NCI-H128 (cell line): ENCODE data around the gene TADA1.
A peak's percentile ranks its signal among the peaks of the same experiment; 100 is the strongest.

Experiments
- DNase-seq: peaks from one replicate; lab custom pipeline; 2025; ENCODE audit not compliant: unreplicated experiment; lab: John Stamatoyannopoulos, UW

The TADA1 gene, protein sequence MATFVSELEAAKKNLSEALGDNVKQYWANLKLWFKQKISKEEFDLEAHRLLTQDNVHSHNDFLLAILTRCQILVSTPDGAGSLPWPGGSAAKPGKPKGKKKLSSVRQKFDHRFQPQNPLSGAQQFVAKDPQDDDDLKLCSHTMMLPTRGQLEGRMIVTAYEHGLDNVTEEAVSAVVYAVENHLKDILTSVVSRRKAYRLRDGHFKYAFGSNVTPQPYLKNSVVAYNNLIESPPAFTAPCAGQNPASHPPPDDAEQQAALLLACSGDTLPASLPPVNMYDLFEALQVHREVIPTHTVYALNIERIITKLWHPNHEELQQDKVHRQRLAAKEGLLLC

DNA sequence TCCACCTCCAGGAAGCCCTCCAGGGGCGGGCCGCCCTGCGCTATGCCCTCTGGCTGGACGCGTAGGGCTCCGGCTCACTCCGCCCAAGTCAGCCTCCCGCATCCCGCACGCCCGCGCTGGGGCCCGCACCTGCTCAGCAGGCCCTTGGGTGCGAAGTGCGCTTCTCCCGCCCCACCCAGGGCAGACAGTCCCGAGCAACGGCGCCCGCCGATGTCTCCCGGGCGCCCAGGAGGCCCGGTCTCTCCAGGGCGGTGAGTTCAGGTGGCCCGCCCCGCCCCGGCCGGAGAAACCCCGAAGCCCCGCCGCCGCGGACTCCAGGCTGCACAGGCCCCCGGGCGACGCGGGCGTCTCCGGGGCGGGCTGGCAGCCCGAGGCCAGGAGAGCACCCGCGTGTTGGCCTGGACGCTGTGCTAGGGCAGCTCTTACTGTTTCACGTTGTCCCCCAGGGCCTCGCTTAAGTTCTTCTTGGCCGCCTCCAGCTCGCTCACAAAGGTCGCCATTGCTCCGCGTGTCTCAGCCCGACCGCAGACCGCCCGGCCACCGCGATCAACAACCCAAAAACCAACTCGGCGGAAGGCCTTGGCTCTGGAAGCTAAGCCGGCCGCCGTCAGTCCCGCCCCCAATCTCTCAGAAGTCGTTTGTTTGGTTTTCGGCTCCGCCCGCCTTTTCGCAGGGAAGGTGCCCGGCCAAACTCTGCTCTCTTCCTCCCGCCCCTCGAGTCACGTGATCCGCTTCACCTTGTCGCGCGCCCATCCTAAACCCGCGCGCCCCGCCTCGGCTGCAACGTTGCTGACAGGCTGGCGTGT lies at the start of gene TADA1:
Gene TADA1, minus strand, starts transcription at position 531 of the 806 bp plus-strand sequence. Its CDS starts 31 bp downstream, at position 500.
- peak; percentile 99 for DNase-seq

DNA sequence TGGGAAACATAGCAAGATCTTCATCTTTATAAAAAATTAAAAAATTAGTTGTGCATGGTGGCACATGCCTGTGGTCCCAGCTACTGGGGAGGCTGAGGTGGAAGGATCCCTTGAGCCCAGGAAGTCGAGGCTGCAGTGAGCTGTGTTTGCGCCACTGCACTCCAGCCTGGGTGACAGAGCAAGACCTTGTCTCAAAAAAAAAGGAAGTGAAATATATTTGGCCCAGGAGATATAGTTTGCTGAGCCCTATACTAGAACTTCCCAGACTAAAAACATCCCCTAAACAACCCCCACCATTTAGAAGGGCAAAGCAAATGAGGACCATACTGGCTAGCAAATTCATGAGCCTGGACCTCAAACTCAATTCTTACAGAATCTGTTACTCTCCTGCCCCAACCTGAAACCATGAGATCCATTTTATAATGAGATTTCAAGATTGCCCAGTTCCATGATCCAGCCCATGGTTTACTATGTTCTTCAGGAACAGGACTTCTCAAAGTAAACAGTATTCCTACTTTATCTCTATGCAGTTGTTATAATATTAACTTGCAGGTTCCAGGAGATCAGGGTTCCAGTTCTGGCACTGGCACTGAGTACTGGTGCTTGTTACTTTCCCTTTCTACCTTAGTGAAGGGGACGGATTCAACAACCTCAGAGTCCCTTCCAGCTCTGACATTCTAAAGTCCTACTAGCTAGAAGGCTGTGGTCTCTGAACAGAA lies 48.9 kb upstream of the TADA1 start:
- no peak for DNase-seq

DNA sequence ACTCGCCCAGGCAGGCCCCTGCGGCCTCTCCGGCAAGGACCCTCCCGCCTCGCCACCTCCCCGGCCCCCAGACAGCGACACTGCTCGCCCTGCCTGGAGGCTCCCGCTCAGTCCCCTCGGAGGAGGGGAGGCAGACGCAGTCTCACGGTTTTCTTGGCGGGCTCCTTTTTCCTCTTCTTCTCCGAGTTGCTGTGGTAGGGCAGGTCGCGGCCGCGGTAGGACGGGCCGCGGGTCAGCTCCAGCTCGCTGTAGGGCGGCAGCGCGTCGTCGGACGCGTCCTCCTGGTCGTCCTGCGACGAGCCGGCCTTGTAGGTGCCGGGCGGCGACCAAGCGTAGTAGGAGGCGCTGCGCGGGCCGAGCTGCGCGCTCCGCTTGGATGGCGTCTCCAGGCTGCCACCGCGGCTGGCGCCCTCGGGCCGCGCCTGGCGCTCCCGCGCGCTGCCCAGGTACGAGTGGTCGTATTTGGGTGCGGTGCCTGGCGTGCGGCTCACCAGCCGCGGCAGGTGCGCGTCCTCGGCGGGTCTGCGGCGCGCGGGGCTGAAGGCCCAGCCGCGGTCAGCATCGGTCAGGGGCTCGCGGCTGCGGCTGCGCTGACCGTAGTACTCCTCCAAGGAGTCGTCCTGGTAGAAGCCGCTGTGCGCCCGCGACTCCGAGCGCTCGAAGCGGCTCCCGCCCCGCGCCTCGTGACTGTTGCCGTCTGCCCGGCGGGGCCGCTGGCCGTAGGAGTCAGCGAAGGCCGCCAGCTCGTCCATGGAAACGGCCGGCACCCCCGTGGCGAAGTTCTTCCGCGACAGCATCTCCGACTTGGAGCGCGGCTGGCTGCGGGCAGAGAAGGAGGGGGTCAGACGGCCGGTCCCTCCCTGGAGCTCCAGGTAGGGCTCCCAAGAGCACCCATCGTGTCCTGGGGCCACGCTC lies 44.8 kb upstream of the TADA1 start:
- DNase-seq, result no peak

DNA sequence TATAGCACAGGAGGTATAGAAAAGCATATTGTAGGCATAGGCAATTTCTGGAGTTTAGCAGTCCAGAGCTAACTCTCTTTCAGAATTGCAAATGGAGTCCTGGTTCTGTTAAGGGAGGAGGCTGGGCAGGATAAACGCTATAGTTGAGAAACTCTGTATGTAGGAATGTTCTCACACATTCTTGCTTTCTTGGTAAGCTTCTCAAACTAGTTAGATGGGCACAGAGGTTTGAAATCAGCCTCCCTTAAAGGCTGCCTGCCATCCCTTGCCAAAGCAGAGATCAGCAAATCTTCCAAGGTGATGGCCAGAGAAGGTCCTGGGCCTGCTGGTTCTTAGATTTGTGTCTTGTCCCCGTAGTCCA lies 42.9 kb upstream of the TADA1 start:
- DNase-seq, result no peak

DNA sequence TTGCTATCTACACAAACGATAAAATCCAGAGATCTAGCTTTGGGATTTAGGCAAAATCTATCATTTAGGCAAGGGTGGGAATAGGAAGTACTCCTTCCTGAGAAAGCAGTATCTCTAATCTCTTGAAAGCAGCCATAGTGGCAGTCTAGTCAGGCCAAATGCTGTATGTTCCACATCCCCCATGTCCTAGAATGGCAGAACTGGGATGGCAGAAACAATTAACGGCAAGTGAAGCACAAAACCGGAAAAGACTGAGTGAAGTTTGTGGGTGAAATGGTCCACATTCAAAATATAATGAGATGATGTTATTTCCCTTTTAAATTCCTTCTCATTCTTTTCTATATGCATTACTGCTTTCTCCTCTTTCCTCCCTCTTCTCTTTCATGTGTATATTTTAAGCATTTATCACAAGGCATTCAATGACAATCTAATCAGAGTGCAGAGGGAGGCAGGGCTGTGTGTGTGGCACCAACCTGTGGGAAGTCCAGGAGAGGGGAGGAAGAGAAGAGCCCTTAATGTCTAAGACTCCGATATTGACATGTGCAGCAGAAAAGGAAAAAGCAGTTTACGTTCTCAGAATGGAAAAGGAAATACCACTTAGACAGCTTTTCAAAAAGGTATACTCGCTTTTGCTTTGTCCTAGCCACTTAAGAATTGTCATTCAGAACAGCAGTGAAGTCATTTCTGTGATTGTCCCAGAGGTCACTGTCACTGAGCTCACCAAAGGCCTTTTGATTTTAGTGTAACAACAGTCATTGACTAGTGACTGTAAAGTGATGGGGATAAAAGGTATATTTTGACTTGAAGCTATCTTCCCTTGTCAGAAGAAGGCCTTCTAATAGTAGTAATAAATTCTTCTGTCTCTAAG lies 42.3 kb upstream of the TADA1 start:
- DNase-seq, result no peak

DNA sequence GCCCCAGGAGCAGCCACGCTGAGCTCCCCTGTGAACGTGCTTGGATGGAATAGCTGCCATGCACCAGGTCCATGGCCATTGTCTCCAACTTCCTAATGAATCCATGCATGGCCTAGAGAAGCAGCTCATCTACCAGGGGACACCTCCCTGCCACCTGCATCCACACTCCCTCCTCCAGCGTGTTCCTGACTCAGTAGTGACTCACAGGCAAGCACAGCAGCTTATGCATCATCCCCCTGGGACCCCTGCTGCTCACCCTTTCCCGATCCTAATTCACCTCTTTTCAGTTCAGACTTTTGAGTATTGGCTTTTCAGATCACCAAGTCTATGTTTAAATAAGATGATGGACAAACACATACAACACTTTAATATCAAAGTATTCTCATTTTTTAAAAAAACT lies 39.9 kb upstream of the TADA1 start:
- no peak for DNase-seq

DNA sequence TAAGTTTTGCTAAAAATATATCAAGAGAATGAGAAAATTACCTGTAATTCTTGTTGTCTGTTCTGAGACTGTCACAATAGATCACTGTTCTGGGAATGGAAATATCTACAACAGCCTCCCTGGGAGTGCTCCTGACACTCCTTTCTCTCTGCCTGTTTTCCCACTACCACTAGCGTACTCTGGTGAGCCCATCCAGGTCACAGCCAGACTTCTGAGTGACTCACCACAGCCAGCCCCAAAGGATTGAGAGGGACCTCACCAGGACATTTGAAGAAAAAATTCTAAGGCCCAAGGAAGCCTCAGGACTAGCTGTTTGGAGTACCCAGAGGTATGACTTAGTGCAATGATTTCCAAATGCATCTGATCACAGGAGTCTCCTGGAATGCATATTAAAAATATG lies 39.0 kb upstream of the TADA1 start:
- no peak for DNase-seq

DNA sequence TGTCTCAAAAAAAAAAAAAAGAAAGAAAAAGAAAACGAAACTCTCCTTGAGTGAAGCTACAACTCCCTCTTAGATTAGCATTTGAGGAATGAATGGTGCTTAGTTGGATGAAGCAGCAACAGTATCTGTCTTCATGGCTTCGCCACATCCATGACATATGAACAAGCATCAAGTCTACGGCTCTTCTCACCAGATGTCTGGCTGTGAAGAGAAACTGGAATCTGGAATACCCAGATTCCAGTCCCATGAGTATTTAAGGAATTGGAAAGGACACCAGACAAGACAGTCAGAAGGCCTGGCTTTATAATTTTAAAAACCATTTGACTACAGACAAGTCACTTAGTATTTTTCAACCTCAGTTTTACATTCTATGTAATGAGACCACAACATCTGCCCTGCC lies 38.0 kb upstream of the TADA1 start:
- no peak for DNase-seq

DNA sequence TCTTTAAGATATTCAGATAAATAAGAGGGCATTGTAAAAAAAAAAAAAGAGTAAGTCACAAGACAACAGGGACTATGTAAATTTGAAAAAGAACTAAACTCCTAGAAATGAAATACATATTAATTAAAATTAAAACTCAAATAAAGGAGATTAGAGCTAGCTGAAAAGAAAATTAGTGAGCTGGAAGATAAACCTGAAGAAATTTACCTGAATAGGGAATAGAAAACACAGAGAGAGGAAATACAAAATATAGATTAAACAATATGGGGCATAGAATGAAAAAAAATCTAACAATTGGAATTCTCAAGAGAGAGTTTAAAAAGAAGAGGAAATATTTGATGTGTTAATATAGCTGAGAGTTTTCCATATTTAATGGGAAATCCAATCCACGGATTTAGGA lies 35.6 kb upstream of the TADA1 start:
- no peak for DNase-seq

DNA sequence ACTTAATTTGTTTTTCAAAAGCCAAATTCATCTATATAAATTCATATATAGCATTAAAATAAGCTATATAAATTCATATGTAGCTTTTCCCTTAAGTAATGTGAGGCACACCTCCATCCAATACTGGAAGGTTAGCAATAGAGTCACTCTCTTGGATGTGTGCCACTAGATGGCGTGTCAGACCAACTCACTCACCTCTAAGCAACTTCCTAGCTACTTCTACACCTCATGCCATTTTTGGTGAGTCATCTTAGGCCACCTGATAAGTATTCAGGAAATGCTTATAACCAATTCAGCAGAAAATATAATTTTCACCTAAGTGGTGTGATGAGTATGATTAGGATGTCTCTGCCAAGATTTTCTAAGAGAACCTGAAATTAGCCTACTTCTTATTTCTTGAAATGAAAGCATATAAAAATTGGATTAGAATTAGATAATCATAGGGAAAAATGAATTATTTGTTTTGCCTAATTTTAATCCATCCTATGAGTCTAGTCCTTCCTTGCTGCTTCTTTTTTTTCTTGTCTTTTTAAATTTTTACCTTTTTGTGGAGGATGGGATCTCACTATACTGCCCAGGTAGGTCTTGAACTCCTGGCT lies 34.4 kb upstream of the TADA1 start:
- DNase-seq, result peak; percentile 48

DNA sequence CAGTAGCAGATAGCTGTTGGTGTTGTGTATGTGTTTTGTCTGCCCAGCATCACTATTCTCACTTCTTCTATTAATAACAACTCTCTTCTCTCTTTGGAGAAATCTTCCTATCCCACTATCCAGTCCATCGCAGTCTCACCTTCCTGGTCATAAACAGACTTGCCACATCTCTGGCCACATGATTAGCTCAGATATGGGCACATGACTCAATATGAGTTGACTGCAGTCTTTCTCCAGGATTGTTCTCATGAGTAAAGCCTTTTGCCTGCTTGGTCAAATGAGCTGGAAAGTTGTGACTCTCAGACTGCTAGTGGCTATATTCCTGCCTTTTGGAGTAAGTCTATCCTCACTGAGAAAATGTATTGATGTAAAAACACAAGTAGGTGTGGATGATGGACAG lies 32.9 kb upstream of the TADA1 start:
- no peak for DNase-seq

DNA sequence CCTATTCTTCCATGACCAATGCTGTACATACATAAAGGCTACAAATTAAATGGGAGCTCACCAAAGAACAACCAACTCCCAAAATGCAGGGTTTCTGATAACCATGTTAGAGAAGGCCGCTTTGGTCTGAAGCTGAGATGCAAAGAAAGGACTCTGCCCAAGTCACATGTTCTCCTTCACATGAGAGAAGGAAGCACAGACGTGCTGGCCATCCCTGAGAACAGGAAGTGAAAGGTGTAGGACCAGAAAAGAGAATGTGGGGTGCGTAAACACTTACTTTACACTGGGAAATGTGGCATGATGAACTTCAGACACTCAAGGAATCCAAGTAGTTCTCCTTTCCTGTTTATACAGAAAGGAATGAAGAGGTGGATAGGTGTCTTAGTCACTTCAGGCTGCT lies 31.7 kb upstream of the TADA1 start:
- no peak for DNase-seq

DNA sequence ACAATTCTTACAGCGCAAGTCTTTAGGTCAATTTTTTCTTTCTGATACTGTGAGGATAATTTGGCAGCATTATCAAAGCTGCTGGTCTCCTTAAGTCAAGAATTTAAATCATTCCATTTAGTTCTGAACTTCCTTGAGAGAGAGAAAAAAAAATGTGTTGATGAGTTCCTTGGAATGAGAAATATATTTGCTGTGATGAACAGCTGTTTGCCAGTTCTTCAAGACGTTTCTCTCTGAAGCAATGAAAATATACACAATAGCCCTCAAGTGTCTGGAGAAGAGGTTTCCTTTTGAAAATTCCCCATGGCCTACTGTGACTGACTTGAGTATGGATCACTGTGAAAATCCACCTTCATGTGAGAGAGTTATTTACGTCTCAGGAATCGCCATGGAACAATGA lies 31.0 kb upstream of the TADA1 start:
- DNase-seq, result no peak

DNA sequence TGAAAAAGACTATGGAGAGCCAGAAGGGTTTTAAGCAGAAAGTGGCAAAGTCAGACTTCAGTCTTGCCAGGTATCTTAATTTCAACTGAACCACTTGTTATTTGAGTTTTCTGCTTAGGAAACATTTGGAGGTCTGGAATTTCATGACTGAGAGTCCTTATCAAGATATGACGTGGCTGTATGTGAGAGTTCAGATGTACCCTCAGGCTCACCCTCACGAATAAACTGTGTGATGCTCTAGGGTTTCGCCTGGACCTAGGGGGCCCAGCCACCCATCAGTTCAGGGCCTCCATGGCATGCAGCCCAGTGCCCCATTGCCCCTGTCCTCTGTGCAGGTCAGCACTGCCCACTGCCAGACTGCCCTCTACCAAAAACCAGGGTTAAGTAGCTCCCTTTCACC lies 30.6 kb upstream of the TADA1 start:
- no peak for DNase-seq

DNA sequence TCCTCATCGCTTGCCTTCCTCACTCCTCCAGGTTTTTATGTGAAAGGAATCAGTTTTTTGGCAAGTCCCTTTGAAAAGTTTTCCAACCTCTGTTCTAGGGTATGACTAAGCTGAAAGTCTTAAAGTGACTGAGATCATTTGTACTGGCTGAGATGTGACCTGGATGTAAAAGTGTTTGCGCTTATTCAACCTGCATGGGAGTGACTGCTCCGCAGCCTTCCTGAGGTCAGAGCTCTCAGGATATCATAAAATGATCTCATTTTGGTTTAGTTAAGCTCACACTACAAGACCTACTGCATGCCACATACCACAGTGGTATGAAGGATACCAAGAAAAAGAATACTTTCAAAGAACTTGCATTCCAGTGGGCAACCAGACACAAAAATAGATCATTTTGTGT lies 29.8 kb upstream of the TADA1 start:
- DNase-seq, result no peak

DNA sequence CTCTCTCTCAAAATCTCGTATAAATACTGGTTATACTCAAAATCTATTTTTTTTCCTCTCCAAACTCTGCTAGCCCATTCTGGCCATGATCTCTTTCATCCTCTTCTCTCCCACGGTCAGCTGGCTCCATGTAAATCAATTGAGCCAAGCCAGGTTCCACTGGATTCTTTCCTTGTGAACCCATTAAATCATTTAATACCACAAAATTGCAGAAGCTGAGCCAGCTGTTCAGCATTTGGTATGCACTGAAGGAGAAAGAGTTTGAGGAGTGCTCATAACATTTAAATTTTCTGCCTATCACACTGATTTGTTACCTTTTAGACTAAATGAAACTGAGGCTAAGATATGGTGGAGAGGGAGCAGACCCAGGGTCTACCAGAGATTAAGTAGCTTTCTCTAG lies 29.1 kb upstream of the TADA1 start:
- no peak for DNase-seq

DNA sequence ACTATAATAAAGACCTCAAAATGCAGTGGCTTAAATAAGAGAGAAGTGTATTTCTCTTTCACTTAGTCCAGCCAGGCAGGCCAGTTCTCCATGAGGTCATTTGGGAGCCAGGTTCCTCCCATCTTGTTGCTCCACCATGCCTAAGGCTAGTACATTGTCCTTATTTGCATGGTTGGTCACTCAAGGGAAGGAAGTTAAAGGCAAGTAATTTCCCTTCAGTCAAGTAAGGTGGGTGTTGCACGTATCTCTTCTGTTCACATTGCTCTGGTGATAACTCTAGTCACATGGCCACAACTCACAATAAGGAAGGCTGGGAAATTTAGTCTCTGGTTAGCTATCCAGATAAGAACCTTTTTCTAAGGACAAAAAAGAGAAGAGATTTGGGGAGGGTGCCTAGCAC lies 27.2 kb upstream of the TADA1 start:
- DNase-seq, result no peak

DNA sequence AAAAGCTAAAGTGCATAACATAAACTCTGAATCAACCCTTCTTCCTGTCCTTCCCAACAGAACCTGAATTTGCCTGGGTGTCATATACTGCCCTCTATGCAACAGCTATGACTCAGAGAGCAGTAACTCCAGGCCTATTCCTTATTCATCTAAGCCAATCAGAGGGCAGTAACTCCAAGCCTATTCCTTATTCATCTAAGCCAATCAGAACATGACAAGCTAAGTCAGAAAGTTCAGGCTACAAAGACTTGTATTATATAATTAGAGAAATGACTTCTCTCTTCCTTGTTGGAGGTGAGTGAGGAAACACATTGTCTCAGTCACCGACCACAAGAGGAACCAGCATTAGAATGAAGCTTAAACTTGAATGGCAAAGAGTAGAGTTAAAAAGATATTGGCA lies 26.2 kb upstream of the TADA1 start:
- no peak for DNase-seq

DNA sequence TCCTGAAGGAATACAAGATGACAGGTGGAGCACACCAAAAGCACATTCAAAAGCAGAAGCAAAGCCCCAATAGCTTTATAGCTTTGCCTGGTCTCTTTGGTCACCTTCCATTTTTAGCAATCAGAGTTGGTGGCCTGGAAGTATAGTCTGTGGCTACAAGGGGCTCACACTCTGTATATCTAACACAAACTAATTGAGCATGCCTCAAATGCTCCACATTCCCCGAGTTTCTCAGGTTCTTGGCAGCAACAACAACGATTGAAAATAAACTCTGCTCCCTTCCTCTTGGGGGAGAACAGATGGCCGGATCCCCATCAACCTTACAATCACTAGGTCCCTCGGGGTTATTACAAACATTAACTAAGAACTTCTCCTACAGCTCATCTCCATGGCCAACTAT lies 24.9 kb upstream of the TADA1 start:
- DNase-seq, result no peak

DNA sequence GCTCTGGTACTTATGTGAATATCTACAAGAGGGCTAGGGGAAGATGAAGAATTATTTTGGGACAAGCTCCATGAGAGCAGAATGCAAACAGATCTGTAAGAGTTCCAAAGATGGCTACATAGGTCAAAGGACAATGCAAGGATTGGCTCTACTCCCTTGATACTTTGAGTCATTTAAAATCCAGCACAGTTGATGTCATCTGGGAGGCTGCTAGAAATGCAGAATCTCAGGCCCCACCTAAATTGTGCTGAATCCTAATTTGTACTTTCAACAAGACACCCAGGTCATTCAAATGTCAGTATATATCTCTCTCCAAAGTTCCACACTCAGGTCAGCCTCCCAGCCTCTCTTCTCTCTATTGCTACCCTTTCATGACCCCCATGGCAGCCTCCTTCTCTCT lies 23.7 kb upstream of the TADA1 start:
- DNase-seq, result no peak
